Vein endothelial cell (primary cell): Measurements from ENCODE around the gene ADORA3. TPM values are rescaled to one million over a fixed set of nuclear protein-coding genes. Genes with fewer than 3 reads are reported as not detected.

Experiments
- small RNA-seq: library from RNA; depleted of rRNA; stranded (forward); fragments of <200 nt; gene quantifications from one replicate; pipeline ENCODE3, GENCODE V24; 2012
- total RNA-seq: library from RNA; depleted of rRNA; stranded (reverse); fragments of >200 nt; gene quantifications from 2 replicates; pipeline ENCODE4 v1.2.3, GENCODE V29; 2012

The ADORA3 gene
- total RNA-seq = under 0.01 and 0.19 TPM in 2 replicates

GRCh38 chr1:111503585-111504060 is at the start of gene ADORA3, which contains the start of gene TMIGD3:
Gene ADORA3, minus strand, starts transcription at chr1:111503633. Its CDS starts 279 bp downstream, at chr1:111503354.
Gene TMIGD3, minus strand, starts transcription at chr1:111503633. Its CDS starts 279 bp downstream, at chr1:111503354.

Small RNA genes within 50 kb of the gene (small RNA-seq; reads per million reads assigned to genes)
- gene RNU6-792P = not detected

Other genes starting within 250 kb of the ADORA3 start
- not detected in 2 replicates for gene CHIA, start 212.8 kb downstream of the ADORA3 start, total RNA-seq
- 0.33 and 1.1 TPM in 2 replicates for gene OVGP1, start 75.9 kb downstream of the ADORA3 start, total RNA-seq
- gene WDR77, start 54.4 kb downstream of the ADORA3 start, total RNA-seq = 48.0 and 62.2 TPM in 2 replicates
- 252 and 295 TPM in 2 replicates for gene ATP5PB, start 54.2 kb downstream of the ADORA3 start, total RNA-seq
- 0.29 TPM in 1 of 2 replicates, not detected in the other for gene C1orf162, start 29.6 kb downstream of the ADORA3 start, total RNA-seq
- gene TMIGD3, start within 50 bp of the ADORA3 start, total RNA-seq = 0.33 and 0.38 TPM in 2 replicates
- gene RAP1A, start 116.2 kb upstream of the ADORA3 start, total RNA-seq = 20.6 and 26.6 TPM in 2 replicates
- gene INKA2, start 235.8 kb upstream of the ADORA3 start, total RNA-seq = 5.6 and 10.1 TPM in 2 replicates